Astrocyte (in vitro differentiated cells and primary cell): ENCODE measurements around the gene TIAL1. TPM values are rescaled to one million over a fixed set of nuclear protein-coding genes. Genes with fewer than 3 reads are reported as not detected.
A peak's percentile ranks its signal among the peaks of the same experiment; 100 is the strongest.

Experiments used
- DNase-seq: peaks from one replicate; pipeline ENCODE4 v3.0.0-alpha.2; 2010; ENCODE audit warnings: low read depth
- FAIRE-seq: peaks from 2 replicates; lab custom pipeline; 2011; peaks lifted over from hg19 to GRCh38; lab: Jason Lieb, UNC
- H2AFZ ChIP-seq: 2 replicates; pipeline ENCODE4 v1.6.0; 2012; ENCODE audit warnings: low read depth, low read length, inconsistent platforms
- H3K27ac ChIP-seq: 2 replicates; pipeline ENCODE4 v1.5.1; 2011; ENCODE audit warnings: low read depth, low read length, inconsistent platforms
- H3K27me3 ChIP-seq: 2 replicates; pipeline ENCODE4 v1.6.0; 2011; ENCODE audit warnings: low read length, inconsistent platforms; ENCODE audit not compliant: insufficient read depth
- H3K36me3 ChIP-seq: 2 replicates; pipeline ENCODE4 v1.5.1; 2011; ENCODE audit warnings: low read length, inconsistent platforms; ENCODE audit not compliant: insufficient read depth
- H3K4me1 ChIP-seq: 2 replicates; pipeline ENCODE4 v1.5.1; 2011; ENCODE audit warnings: low read length, inconsistent platforms; ENCODE audit not compliant: insufficient read depth
- H3K4me2 ChIP-seq: 2 replicates; pipeline ENCODE4 v1.6.0; 2012; ENCODE audit warnings: low read length, inconsistent platforms
- H3K4me3 ChIP-seq: 2 replicates; pipeline ENCODE4 v1.5.1; 2011; ENCODE audit warnings: low read depth, mild to moderate bottlenecking, low read length, inconsistent platforms; ENCODE audit not compliant: insufficient read depth
- H3K79me2 ChIP-seq: 2 replicates; pipeline ENCODE4 v1.6.0; 2012; ENCODE audit warnings: mild to moderate bottlenecking, low read length, inconsistent platforms; ENCODE audit not compliant: insufficient read depth
- H3K9ac ChIP-seq: 2 replicates; pipeline ENCODE4 v1.6.0; 2012; ENCODE audit warnings: mild to moderate bottlenecking, low read length, inconsistent platforms
- H3K9me3 ChIP-seq: 2 replicates; pipeline ENCODE4 v1.5.1; 2012; ENCODE audit warnings: low read depth, mild to moderate bottlenecking, low read length, inconsistent platforms; ENCODE audit not compliant: insufficient read depth
- H4K20me1 ChIP-seq: 2 replicates; pipeline ENCODE4 v1.6.0; 2012; ENCODE audit warnings: low read length, inconsistent platforms; ENCODE audit not compliant: insufficient read depth
- H3K27ac Mint-ChIP-seq: one replicate; pipeline ENCODE4 v1.8.0; 2021; ENCODE audit warnings: mild to moderate bottlenecking, mixed read lengths; ENCODE audit not compliant: unreplicated experiment
- H3K27me3 Mint-ChIP-seq: one replicate; pipeline ENCODE4 v1.8.0; 2021; ENCODE audit warnings: low read depth, mixed read lengths; ENCODE audit not compliant: unreplicated experiment
- H3K36me3 Mint-ChIP-seq: one replicate; pipeline ENCODE4 v1.8.0; 2021; ENCODE audit warnings: low read depth, mixed read lengths; ENCODE audit not compliant: unreplicated experiment
- H3K4me1 Mint-ChIP-seq: one replicate; pipeline ENCODE4 v1.8.0; 2021; ENCODE audit warnings: low read depth, mixed read lengths; ENCODE audit not compliant: unreplicated experiment
- H3K4me3 Mint-ChIP-seq: one replicate; pipeline ENCODE4 v1.8.0; 2021; ENCODE audit warnings: mild to moderate bottlenecking, moderate library complexity, mixed read lengths; ENCODE audit not compliant: unreplicated experiment
- H3K9me3 Mint-ChIP-seq: one replicate; pipeline ENCODE4 v1.8.0; 2021; ENCODE audit warnings: mild to moderate bottlenecking, mixed read lengths; ENCODE audit not compliant: unreplicated experiment
- EZH2 ChIP-seq: IDR thresholded peaks from 2 replicates; pipeline ENCODE4 v1.6.1; 2012; ENCODE audit warnings: mild to moderate bottlenecking, low read length, inconsistent platforms; ENCODE audit not compliant: insufficient read depth
- total RNA-seq: library from RNA; stranded (reverse); gene quantifications from 2 replicates; pipeline ENCODE4 v1.2.1, GENCODE V29; 2021
- TF ChIP-seq, protein P1 (sequence below): IDR thresholded peaks from 2 replicates; pipeline ENCODE4 v1.5.1; 2011; ENCODE audit warnings: low read depth, mild to moderate bottlenecking, inconsistent platforms, low read length, moderate library complexity; ENCODE audit not compliant: insufficient read depth

The TIAL1 gene
- total RNA-seq, 1 donor from 2014 or later, result 155 TPM

DNA sequence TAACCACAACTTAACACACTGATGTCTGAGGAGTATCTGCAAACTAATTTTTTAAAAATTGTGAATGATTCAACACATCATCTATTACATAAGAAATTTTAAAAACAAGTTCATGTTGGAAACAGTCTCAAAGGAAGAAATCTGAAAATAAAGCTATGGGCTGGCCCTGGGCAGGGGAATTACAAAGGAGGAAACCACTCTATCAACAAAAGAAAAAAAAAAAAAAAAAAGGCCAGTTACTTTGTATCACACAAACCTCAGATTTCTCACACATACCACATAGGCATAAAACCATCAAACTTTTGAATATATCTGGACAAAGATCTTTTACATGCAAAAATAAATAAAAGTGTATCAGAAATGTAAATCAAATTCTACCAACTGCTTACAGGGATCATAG is 20.8 kb downstream of the TIAL1 start:
- peaks cover 64% of the 10 kb centered on the region for H3K36me3 ChIP-seq

DNA sequence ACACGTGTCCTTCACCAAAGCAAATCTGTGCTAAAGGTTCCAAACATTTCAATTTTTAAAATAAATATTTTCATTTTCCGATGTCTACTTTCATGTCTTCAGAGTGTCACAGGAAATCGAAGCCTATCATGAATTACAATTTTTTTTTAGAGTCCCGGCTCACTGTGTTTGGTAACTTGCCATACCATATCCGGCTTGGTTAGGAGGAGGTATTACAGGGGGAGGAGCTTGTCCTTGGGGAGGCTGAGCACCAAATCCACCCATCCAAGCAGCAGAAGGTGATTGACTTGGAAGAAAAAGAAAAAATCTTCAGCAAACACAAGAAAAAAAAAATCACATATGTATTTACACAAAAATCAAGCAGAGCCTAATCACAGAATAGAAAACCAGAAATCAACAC is 21.3 kb downstream of the TIAL1 start:
- H4K20me1 ChIP-seq, result peaks cover 16% of the 10 kb centered on the region
- H2AFZ ChIP-seq, result no peak overlapping the region
- no peaks in the 10 kb centered on the region for H3K4me1 ChIP-seq
- FAIRE-seq, result no peak
- Mint-ChIP-seq H3K27ac (no peak overlapping the region), H3K36me3 (peaks cover 23% of the 10 kb centered on the region), H3K4me1 (no peaks in the 10 kb centered on the region), H3K9me3 (no peaks in the 10 kb centered on the region), H3K4me3 (no peak overlapping the region), H3K27me3 (no peaks in the 10 kb centered on the region)
- H3K27ac ChIP-seq, result no peak overlapping the region
- H3K4me2 ChIP-seq, result no peak overlapping the region
- peak; percentile 16 for DNase-seq
- no peak overlapping the region for H3K4me3 ChIP-seq
- H3K9ac ChIP-seq, result no peak overlapping the region
- H3K36me3 ChIP-seq, result peaks cover 62% of the 10 kb centered on the region
- peaks cover 5% of the 10 kb centered on the region for H3K79me2 ChIP-seq
- H3K9me3 ChIP-seq, result no peaks in the 10 kb centered on the region
- H3K27me3 ChIP-seq, result no peaks in the 10 kb centered on the region
- TF ChIP-seq, protein P1, sequence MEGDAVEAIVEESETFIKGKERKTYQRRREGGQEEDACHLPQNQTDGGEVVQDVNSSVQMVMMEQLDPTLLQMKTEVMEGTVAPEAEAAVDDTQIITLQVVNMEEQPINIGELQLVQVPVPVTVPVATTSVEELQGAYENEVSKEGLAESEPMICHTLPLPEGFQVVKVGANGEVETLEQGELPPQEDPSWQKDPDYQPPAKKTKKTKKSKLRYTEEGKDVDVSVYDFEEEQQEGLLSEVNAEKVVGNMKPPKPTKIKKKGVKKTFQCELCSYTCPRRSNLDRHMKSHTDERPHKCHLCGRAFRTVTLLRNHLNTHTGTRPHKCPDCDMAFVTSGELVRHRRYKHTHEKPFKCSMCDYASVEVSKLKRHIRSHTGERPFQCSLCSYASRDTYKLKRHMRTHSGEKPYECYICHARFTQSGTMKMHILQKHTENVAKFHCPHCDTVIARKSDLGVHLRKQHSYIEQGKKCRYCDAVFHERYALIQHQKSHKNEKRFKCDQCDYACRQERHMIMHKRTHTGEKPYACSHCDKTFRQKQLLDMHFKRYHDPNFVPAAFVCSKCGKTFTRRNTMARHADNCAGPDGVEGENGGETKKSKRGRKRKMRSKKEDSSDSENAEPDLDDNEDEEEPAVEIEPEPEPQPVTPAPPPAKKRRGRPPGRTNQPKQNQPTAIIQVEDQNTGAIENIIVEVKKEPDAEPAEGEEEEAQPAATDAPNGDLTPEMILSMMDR, result no peak
- no peak for TF ChIP-seq EZH2

More for the DNA sequence above, 20.8 kb downstream of the TIAL1 start:
- no peak overlapping the region for H3K27ac ChIP-seq
- no peak overlapping the region for H3K27ac Mint-ChIP-seq
- no peak overlapping the region for H3K4me3 ChIP-seq
- no peaks in the 10 kb centered on the region for H3K9me3 ChIP-seq
- no peak for DNase-seq
- no peaks in the 10 kb centered on the region for H3K27me3 Mint-ChIP-seq
- peaks cover 7% of the 10 kb centered on the region for H3K79me2 ChIP-seq
- H3K4me3 Mint-ChIP-seq, result no peak overlapping the region
- peaks cover 16% of the 10 kb centered on the region for H4K20me1 ChIP-seq
- H3K4me1 ChIP-seq, result no peaks in the 10 kb centered on the region
- no peak overlapping the region for H3K9ac ChIP-seq
- no peak for TF ChIP-seq EZH2
- TF ChIP-seq, protein P1, result no peak
- H3K27me3 ChIP-seq, result no peaks in the 10 kb centered on the region
- FAIRE-seq, result no peak
- H2AFZ ChIP-seq, result no peak overlapping the region
- H3K4me1 Mint-ChIP-seq, result no peaks in the 10 kb centered on the region
- H3K4me2 ChIP-seq, result no peak overlapping the region
- H3K9me3 Mint-ChIP-seq, result no peaks in the 10 kb centered on the region
- peaks cover 23% of the 10 kb centered on the region for H3K36me3 Mint-ChIP-seq

DNA sequence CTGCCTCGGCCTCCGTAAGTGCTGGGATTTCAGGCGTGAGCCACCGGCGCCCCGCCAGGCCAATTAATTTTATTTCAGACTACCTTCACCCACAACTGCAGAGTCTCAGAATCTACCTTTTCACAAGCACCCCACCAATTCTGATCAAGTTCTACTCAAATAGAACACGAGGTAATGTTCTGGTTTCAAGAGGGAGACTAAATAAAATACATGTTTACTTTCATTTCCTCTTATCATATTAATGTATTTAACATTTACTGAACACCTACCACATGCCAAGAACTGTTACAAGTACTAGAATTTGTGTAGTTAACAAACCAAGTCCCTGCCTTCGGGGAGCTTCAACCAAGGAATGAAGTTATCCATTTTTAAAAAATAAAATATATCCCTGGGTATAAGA is 28.8 kb downstream of the TIAL1 start:
- Mint-ChIP-seq H3K4me3 (no peak overlapping the region), H3K9me3 (no peaks in the 10 kb centered on the region), H3K4me1 (no peaks in the 10 kb centered on the region), H3K27ac (no peak overlapping the region), H3K27me3 (no peaks in the 10 kb centered on the region), H3K36me3 (peaks cover 3% of the 10 kb centered on the region)
- Histone ChIP-seq H4K20me1 (no peaks in the 10 kb centered on the region), H3K4me3 (no peak overlapping the region), H3K4me2 (no peak overlapping the region), H2AFZ (no peak overlapping the region), H3K4me1 (no peaks in the 10 kb centered on the region), H3K9ac (no peak overlapping the region), H3K9me3 (no peaks in the 10 kb centered on the region), H3K36me3 (peaks cover 6% of the 10 kb centered on the region), H3K27me3 (no peaks in the 10 kb centered on the region), H3K27ac (no peak overlapping the region), H3K79me2 (no peaks in the 10 kb centered on the region)
- FAIRE-seq, result no peak
- DNase-seq, result no peak
- TF ChIP-seq, protein P1, result no peak
- no peak for TF ChIP-seq EZH2
